Fibroblast of mammary gland (primary cell): ENCODE measurements around the gene CPLX1.

Experiments
- DNase-seq: peaks from one replicate; pipeline ENCODE4 v3.0.0-alpha.2; 2010; ENCODE audit warnings: low read depth
- H3K4me3 ChIP-seq: 2 replicates; pipeline ENCODE4 v1.5.1; 2011; ENCODE audit warnings: low read depth, mild to moderate bottlenecking, low read length, moderate library complexity; ENCODE audit not compliant: control insufficient read depth
- TF ChIP-seq, protein P1 (sequence below): conservative IDR thresholded peaks from 2 replicates; pipeline ENCODE4 v1.5.1; 2011; ENCODE audit warnings: low read depth, low read length, inconsistent platforms; ENCODE audit not compliant: control insufficient read depth, insufficient read depth

CPLX1 gene

DNA sequence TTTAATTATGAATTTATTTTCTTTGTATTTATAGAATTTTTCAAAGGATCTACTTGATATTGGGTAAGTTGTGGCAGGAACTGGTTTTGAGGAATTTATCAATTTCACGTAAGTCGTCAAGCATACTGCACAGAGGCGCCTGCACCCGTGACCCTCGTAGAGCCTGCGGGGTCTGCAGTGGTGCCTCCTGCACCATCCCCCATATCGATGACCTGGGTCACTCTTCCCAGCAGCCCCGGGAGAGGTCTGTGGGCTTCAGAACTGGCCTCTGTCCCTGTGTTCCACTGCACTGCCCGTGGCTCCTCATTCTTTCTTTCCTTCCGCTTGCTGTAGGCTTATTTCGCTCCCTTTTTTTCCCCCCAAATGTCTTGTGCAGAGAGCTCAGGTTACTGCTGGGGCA, 31.5 kb upstream of the CPLX1 start:
- TF ChIP-seq, protein P1, sequence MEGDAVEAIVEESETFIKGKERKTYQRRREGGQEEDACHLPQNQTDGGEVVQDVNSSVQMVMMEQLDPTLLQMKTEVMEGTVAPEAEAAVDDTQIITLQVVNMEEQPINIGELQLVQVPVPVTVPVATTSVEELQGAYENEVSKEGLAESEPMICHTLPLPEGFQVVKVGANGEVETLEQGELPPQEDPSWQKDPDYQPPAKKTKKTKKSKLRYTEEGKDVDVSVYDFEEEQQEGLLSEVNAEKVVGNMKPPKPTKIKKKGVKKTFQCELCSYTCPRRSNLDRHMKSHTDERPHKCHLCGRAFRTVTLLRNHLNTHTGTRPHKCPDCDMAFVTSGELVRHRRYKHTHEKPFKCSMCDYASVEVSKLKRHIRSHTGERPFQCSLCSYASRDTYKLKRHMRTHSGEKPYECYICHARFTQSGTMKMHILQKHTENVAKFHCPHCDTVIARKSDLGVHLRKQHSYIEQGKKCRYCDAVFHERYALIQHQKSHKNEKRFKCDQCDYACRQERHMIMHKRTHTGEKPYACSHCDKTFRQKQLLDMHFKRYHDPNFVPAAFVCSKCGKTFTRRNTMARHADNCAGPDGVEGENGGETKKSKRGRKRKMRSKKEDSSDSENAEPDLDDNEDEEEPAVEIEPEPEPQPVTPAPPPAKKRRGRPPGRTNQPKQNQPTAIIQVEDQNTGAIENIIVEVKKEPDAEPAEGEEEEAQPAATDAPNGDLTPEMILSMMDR, result no peak
- DNase-seq, result no peak
- H3K4me3 ChIP-seq, result no peak overlapping the region

DNA sequence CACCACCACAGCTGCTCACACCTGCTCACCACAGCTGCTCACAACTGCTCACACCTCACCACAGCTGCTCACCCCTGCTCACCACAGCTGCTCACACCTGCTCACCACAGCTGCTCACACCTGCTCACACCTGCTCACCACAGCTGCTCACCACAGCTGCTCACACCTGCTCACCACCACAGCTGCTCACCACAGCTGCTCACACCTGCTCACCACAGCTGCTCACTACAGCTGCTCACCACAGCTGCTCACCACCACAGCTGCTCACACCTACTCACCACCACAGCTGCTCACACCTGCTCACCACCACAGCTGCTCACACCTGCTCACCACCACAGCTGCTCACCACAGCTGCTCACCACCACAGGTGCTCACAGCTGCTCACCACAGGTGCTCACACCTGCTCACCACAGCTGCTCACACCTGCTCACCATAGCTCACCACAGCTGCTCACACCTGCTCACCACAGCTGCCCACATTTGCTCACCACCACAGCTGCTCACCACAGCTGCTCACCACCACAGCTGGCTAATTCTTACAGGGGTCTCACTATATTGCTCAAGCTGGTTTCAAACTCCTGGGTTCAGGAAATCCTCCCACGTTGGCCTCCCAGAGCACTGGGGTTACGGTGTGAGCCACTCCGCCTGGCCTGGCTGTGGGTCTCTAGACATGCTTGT, 30.4 kb upstream of the CPLX1 start:
- H3K4me3 ChIP-seq, result no peak overlapping the region
- no peak for DNase-seq
- TF ChIP-seq, protein P1, result no peak

DNA sequence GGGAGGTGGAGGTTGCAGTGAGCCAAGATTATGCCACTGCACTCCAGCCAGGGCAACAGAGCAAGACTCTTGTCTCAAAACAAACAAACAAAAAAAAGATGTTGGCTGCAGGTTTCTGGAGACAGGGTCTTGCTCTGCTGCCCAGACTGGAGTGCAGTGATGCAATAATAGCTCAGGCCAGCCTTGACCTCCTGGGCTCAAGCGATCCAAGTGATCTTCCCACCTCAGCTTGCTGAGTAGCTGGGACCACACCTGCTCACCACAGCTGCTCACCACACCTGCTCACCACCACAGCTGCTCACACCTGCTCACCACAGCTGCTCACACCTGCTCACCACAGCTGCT, 29.9 kb upstream of the CPLX1 start:
- no peak overlapping the region for H3K4me3 ChIP-seq
- no peak for DNase-seq
- TF ChIP-seq, protein P1, result no peak

DNA sequence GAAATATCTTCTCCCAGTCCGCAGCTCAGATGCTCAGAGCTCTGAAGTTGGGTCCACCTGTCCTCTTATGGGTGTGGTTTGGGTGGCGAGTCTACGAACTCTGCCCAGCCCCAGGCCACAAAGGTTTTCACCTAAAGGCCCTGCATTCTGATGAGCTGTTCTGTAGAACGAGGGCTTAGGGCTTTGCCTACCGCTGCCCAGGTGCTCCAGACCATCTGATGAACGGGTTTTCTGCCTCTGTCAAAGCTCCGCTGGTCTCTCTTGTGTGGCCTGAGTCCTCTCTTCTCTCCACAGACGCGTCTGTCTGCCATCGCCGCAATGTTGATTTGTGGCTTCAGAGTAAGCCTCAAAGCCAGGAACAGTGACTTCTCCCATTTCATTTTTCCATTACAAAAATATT, 28.4 kb upstream of the CPLX1 start:
- no peak for DNase-seq
- TF ChIP-seq, protein P1, result no peak
- no peak overlapping the region for H3K4me3 ChIP-seq

DNA sequence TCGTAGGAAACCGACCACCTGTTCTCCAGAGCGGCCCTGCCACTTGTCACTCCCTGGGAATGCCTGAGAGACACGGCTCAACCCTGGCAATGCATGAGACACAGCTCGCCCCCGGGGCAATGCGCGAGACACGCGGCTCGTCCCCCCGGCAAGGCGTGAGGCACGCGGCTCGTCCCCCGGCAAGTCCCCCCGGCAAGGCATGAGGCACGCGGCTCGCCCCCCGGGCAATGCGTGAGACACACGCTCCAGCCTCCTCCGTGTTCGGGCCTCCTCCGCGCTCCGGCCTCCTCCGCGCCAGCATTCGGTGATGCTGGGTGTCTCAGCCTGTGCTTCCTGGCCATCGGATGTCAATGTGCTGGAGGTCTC, 27.5 kb upstream of the CPLX1 start:
- DNase-seq, result no peak
- TF ChIP-seq, protein P1, result no peak
- H3K4me3 ChIP-seq, result no peak overlapping the region

DNA sequence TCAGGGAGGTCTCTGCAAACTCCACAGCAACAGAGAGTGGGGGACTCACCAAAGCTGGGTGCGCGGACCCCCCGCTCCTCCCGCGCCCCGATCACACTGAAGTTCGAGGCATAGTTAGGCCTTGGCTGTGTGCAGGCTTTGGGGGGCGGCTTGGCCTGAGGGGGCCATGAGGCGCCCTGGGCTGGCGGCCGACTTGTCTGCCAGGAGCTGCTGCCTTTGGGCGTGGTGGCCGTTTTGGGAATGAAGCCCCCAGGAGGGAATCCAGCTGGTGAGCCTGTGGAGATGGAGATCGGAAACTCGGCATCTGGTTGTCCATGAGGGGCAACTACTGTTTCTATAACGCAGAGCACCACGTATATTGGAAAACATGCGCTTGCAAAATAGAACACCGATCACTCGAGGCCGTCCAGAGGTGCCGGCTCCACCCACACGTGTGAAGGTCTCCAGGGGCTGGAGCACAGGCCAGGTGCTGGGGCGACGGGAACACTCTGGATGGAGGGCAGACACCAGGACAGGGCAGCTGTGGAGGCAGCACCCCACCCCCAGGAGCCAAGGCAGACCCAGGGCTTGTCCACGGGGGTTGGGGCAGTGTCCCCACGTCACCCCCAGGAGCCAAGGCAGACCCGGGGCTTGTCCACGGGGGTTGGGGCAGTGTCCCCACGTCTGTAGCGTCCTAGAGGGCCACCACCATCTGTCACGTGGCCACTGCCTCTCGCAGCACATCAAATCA, 25.9 kb upstream of the CPLX1 start:
- TF ChIP-seq, protein P1, result no peak

DNA sequence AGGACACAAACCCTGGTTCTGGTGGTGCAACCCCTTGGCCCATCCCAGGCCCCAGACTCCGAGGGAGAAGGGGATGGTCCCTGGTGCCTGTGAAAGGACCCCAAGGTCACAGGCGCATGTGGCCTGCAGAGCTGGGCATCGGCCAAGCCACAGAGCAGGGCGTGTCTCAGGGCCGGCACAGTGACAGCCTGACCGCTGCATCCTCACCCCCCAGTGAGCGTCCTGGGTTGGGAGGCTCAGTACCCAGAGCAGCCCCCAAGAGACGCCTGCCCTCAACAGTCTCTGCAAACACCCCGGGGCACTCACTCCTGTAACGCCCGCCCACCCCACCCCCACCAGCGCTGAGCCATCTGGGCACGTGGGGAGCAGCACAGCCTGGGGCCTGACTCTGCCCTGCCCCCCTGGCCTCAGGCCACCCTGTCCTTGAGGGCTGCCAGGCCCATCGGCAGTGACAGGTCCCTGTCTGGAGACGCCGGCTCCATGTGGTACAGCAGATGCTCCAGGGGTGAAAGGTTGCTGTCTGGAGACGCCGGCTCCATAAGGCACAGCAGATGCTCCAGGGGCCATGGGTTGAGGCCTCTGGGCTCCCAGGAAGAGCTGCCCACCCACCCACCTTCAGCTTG, 24.5 kb upstream of the CPLX1 start:
- DNase-seq, result no peak
- no peak overlapping the region for H3K4me3 ChIP-seq
- TF ChIP-seq, protein P1, result no peak

More for the DNA sequence above, 25.9 kb upstream of the CPLX1 start:
- no peak overlapping the region for H3K4me3 ChIP-seq
- DNase-seq, result no peak
